Neural progenitor cell (in vitro differentiated cells): ENCODE data around the gene GDPD5. TPM values are rescaled to one million over a fixed set of nuclear protein-coding genes. Genes with fewer than 3 reads are reported as not detected.

Experiments
- DNase-seq: peaks from one replicate; pipeline ENCODE4 v3.0.0-alpha.2; 2016; ENCODE audit warnings: low spot score
- H2AFZ ChIP-seq: fragments of 200-600 bp; sonication (generic); replicated peaks from 2 replicates; pipeline ENCODE4 v1.6.1; 2016; ENCODE audit warnings: antibody characterized with exemption
- H3F3A ChIP-seq: fragments of 200-600 bp; sonication (generic); 2 replicates; pipeline ENCODE4 v1.6.1; 2016; ENCODE audit warnings: antibody characterized with exemption, low read depth
- H3K27ac ChIP-seq: fragments of 200-600 bp; sonication (generic); 2 replicates; pipeline ENCODE4 v1.5.1; 2016; ENCODE audit warnings: mild to moderate bottlenecking
- H3K27me3 ChIP-seq: fragments of 200-600 bp; sonication (generic); 2 replicates; pipeline ENCODE4 v1.6.1; 2016; ENCODE audit warnings: mild to moderate bottlenecking, moderate library complexity
- H3K36me3 ChIP-seq: fragments of 200-600 bp; sonication (generic); 2 replicates; pipeline ENCODE4 v1.5.1; 2016
- H3K4me1 ChIP-seq: fragments of 200-600 bp; sonication (generic); 2 replicates; pipeline ENCODE4 v1.6.1; 2016; ENCODE audit warnings: mixed run types
- H3K4me2 ChIP-seq: fragments of 200-600 bp; sonication (generic); 2 replicates; pipeline ENCODE4 v1.6.1; 2016
- H3K4me3 ChIP-seq: fragments of 200-600 bp; sonication (generic); 2 replicates; pipeline ENCODE4 v1.5.1; 2016
- H3K79me2 ChIP-seq: fragments of 200-600 bp; sonication (generic); 2 replicates; pipeline ENCODE4 v1.6.1; 2016; ENCODE audit warnings: low read depth
- H3K9ac ChIP-seq: fragments of 200-600 bp; sonication (generic); 2 replicates; pipeline ENCODE4 v1.6.1; 2016
- H3K9me3 ChIP-seq: fragments of 200-600 bp; sonication (generic); 2 replicates; pipeline ENCODE4 v1.5.1; 2016; ENCODE audit warnings: low read depth
- H4K20me1 ChIP-seq: fragments of 200-600 bp; sonication (generic); 2 replicates; pipeline ENCODE4 v1.6.1; 2016; ENCODE audit warnings: low read depth
- H3K27ac Mint-ChIP-seq: 3 replicates; pipeline ENCODE4 v1.8.0; 2021; ENCODE audit warnings: mixed read lengths
- H3K27me3 Mint-ChIP-seq: 2 replicates; pipeline ENCODE4 v1.8.0; 2022; ENCODE audit warnings: low read depth, mild to moderate bottlenecking, inconsistent platforms, moderate library complexity, mixed read lengths; ENCODE audit not compliant: insufficient read depth
- H3K36me3 Mint-ChIP-seq: 3 replicates; pipeline ENCODE4 v1.8.0; 2021; ENCODE audit warnings: mixed read lengths
- H3K4me1 Mint-ChIP-seq: 3 replicates; pipeline ENCODE4 v1.8.0; 2021; ENCODE audit warnings: mixed read lengths
- H3K4me3 Mint-ChIP-seq: 3 replicates; pipeline ENCODE4 v1.8.0; 2021; ENCODE audit warnings: mild to moderate bottlenecking, moderate library complexity, mixed read lengths
- H3K9me3 Mint-ChIP-seq: 3 replicates; pipeline ENCODE4 v1.8.0; 2020; ENCODE audit warnings: mixed read lengths
- CTCF ChIP-seq: fragments of 200-600 bp; sonication (generic); IDR thresholded peaks from 2 replicates; pipeline ENCODE4 v1.5.1; 2017; ENCODE audit warnings: antibody characterized with exemption, mild to moderate bottlenecking
- EZH2 ChIP-seq: fragments of 200-600 bp; sonication (generic); IDR thresholded peaks from 2 replicates; pipeline ENCODE4 v1.6.1; 2017; ENCODE audit warnings: antibody characterized with exemption, mild to moderate bottlenecking, moderate library complexity
- EZH2phosphoT487 ChIP-seq: fragments of 200-600 bp; sonication (generic); IDR thresholded peaks from 2 replicates; pipeline ENCODE4 v1.6.1; 2017; ENCODE audit warnings: antibody characterized with exemption
- total RNA-seq: library from RNA; depleted of rRNA; stranded (reverse); fragments of >200 nt; gene quantifications from 2 replicates; pipeline ENCODE4 v1.2.3, GENCODE V29; 2015; ENCODE audit warnings: low replicate concordance

The GDPD5 gene
- total RNA-seq, 1 donor from 2014 or later: 11.3 TPM

DNA sequence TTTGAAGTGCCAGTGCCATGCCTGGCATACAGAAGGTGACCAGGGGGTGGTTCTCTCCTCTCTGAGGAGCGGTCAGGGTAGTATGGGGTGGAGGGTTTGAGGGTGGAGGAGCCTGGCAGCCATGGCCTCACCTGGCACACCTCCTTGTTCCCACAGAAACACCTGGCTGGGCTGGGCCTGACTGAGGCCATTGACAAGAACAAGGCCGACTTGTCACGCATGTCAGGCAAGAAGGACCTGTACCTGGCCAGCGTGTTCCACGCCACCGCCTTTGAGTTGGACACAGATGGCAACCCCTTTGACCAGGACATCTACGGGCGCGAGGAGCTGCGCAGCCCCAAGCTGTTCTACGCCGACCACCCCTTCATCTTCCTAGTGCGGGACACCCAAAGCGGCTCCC lies 45.9 kb upstream of the GDPD5 start:
- H3K27ac ChIP-seq: no peak overlapping the region
- Mint-ChIP-seq H3K27ac (no peak overlapping the region), H3K9me3 (no peaks in the 10 kb centered on the region), H3K4me3 (no peak overlapping the region), H3K4me1 (peaks cover 9% of the 10 kb centered on the region), H3K27me3 (peaks cover 10% of the 10 kb centered on the region), H3K36me3 (peaks cover 29% of the 10 kb centered on the region)
- H3K9me3 ChIP-seq: no peaks in the 10 kb centered on the region
- no peaks in the 10 kb centered on the region for H3K27me3 ChIP-seq
- H3F3A ChIP-seq: peaks cover 57% of the 10 kb centered on the region
- peaks cover 26% of the 10 kb centered on the region for H4K20me1 ChIP-seq
- no peak overlapping the region for H3K9ac ChIP-seq
- peaks cover 35% of the 10 kb centered on the region for H3K79me2 ChIP-seq
- no peak overlapping the region for H3K4me2 ChIP-seq
- no peaks in the 10 kb centered on the region for H3K36me3 ChIP-seq
- no peak overlapping the region for H3K4me3 ChIP-seq
- TF ChIP-seq EZH2: no peak
- TF ChIP-seq EZH2phosphoT487: no peak
- TF ChIP-seq CTCF: no peak
- H2AFZ ChIP-seq: no peak overlapping the region
- no peak for DNase-seq
- H3K4me1 ChIP-seq: no peaks in the 10 kb centered on the region

- Histone ChIP-seq H4K20me1 (peaks cover 36% of the 10 kb centered on the region), H2AFZ (no peak overlapping the region), H3K27me3 (no peaks in the 10 kb centered on the region), H3F3A (peaks cover 47% of the 10 kb centered on the region), H3K36me3 (no peaks in the 10 kb centered on the region), H3K4me2 (no peak overlapping the region), H3K4me1 (peaks cover 3% of the 10 kb centered on the region), H3K79me2 (peaks cover 44% of the 10 kb centered on the region), H3K4me3 (no peak overlapping the region), H3K9ac (no peak overlapping the region), H3K9me3 (no peaks in the 10 kb centered on the region), H3K27ac (no peak overlapping the region)
- no peak for TF ChIP-seq CTCF
- TF ChIP-seq EZH2: no peak
- no peak for TF ChIP-seq EZH2phosphoT487
- Mint-ChIP-seq H3K27me3 (peaks cover 7% of the 10 kb centered on the region), H3K9me3 (no peaks in the 10 kb centered on the region), H3K27ac (no peak overlapping the region), H3K4me1 (peaks cover 4% of the 10 kb centered on the region), H3K4me3 (no peak overlapping the region), H3K36me3 (peaks cover 30% of the 10 kb centered on the region)
- DNase-seq: no peak
These were observed 44.9 kb upstream of the GDPD5 start for GRCh38 chr11:75570559-75571139.

DNA sequence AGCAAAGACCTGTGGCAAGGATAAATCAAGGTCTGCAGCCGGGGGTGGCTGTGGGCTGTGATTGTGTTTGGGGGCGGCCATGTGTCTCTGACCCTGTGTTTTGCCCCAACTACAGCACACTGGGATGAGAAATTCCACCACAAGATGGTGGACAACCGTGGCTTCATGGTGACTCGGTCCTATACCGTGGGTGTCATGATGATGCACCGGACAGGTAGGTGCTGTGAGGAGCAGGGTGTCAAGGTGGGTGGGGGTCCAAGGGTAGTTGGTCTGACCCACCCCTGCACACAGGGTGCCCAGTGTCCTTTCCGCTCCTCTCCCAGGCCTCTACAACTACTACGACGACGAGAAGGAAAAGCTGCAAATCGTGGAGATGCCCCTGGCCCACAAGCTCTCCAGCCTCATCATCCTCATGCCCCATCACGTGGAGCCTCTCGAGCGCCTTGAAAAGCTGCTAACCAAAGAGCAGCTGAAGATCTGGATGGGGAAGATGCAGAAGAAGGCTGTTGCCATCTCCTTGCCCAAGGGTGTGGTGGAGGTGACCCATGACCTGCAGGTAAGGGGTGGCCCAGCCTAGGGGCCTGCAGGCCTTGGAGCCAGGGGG lies 43.0 kb upstream of the GDPD5 start:
- peaks cover 30% of the 10 kb centered on the region for H3K36me3 Mint-ChIP-seq

More for the DNA sequence above, 43.0 kb upstream of the GDPD5 start:
- DNase-seq: no peak
- Histone ChIP-seq H3K79me2 (peaks cover 64% of the 10 kb centered on the region), H3K9me3 (no peaks in the 10 kb centered on the region), H3K27ac (no peak overlapping the region), H4K20me1 (peaks cover 51% of the 10 kb centered on the region), H3K4me2 (no peak overlapping the region), H3K36me3 (no peaks in the 10 kb centered on the region), H3K4me3 (no peak overlapping the region), H3K27me3 (no peaks in the 10 kb centered on the region), H3K4me1 (peaks cover 20% of the 10 kb centered on the region), H2AFZ (no peak overlapping the region), H3K9ac (no peak overlapping the region), H3F3A (peaks cover 31% of the 10 kb centered on the region)
- H3K27ac Mint-ChIP-seq: no peak overlapping the region
- peaks cover 3% of the 10 kb centered on the region for H3K27me3 Mint-ChIP-seq
- H3K4me1 Mint-ChIP-seq: peaks cover 22% of the 10 kb centered on the region
- H3K9me3 Mint-ChIP-seq: no peaks in the 10 kb centered on the region
- TF ChIP-seq EZH2phosphoT487 (no peak), CTCF (no peak), EZH2 (no peak)
- H3K4me3 Mint-ChIP-seq: no peak overlapping the region
